Stimulated activated naive B cell treated with anti-CD40 and anti-IgM and Interleukin-4, amounts not matched to agents 10 μg/mL and 1 μg/mL and 100 μg/mL, for 72 hours (primary cell): ENCODE measurements around the gene GPNMB.

Source experiments
- ATAC-seq, 2 donors: fragments of 150-1000 bp; cut with Tn5 transposase; replicated peaks; 2 replicates each; pipeline ENCODE4 v1.10.0; 2021; ENCODE audit warnings: moderate library complexity in 1 of 2
- DNase-seq: peaks from one replicate; pipeline ENCODE4 v3.0.0; 2021
- H3K27ac Mint-ChIP-seq: one replicate; pipeline ENCODE4 v1.8.0; 2022; ENCODE audit warnings: mild to moderate bottlenecking, mixed read lengths
- H3K27me3 Mint-ChIP-seq, 2 donors: one replicate each; pipeline ENCODE4 v1.8.0; 2022; ENCODE audit warnings: mixed read lengths in 2 of 2
- H3K36me3 Mint-ChIP-seq, 2 donors: one replicate each; pipeline ENCODE4 v1.8.0; 2022; ENCODE audit warnings: mixed read lengths in 2 of 2, mild to moderate bottlenecking in 1 of 2
- H3K4me1 Mint-ChIP-seq, 2 donors: one replicate each; pipeline ENCODE4 v1.8.0; 2022; ENCODE audit warnings: mixed read lengths in 2 of 2, mild to moderate bottlenecking in 1 of 2
- H3K4me3 Mint-ChIP-seq, 2 donors: one replicate each; pipeline ENCODE4 v1.8.0; 2022; ENCODE audit warnings: mild to moderate bottlenecking in 2 of 2, mixed read lengths in 2 of 2, moderate library complexity in 1 of 2
- H3K9me3 Mint-ChIP-seq, 2 donors: one replicate each; pipeline ENCODE4 v1.8.0; 2022; ENCODE audit warnings: mixed read lengths in 2 of 2, mild to moderate bottlenecking in 1 of 2

The GPNMB gene

GRCh38 chr7:23239698-23240097 is 6.9 kb upstream of the GPNMB start:
- DNase-seq (no peak), ATAC-seq (no peak)
- no peak overlapping the region for H3K27ac Mint-ChIP-seq
- H3K36me3 Mint-ChIP-seq, result no peaks in the 10 kb centered on the region
- H3K4me3 Mint-ChIP-seq, result no peak overlapping the region
- H3K9me3 Mint-ChIP-seq, result no peaks in the 10 kb centered on the region
- H3K4me1 Mint-ChIP-seq, result peaks cover 0 to 3% of the 10 kb centered on the region in 2 donors
- H3K27me3 Mint-ChIP-seq, result peaks cover 16 to 19% of the 10 kb centered on the region in 2 donors

GRCh38 chr7:23242321-23242720 is 4.3 kb upstream of the GPNMB start:
- H3K4me1 Mint-ChIP-seq, result peaks cover 1 to 4% of the 10 kb centered on the region in 2 donors
- ATAC-seq (peak; percentile 31 to 39), DNase-seq (no peak)
- H3K4me3 Mint-ChIP-seq, result no peak overlapping the region
- no peak overlapping the region for H3K27ac Mint-ChIP-seq
- H3K36me3 Mint-ChIP-seq, result no peaks in the 10 kb centered on the region
- peaks cover 32 to 36% of the 10 kb centered on the region in 2 donors for H3K27me3 Mint-ChIP-seq
- no peaks in the 10 kb centered on the region for H3K9me3 Mint-ChIP-seq

DNA sequence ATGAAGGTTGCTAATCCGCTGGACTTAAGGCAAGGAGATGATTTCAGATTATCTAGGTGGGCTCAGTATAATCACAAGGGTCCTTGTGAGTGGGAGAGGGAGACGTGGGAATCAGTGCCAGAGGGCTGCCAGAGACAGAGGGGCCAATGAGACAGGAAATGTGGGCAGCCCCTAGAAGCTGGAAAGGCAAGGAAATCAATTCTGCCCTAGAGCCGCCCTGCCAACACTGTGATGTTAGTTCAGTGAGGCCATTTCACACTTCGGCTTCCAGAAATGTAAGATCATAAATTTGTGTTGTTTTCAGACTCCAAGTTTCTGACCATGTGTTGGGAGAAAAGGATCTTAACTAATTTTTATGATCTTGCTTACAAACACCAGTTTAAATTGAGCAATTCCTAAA is 3.6 kb upstream of the GPNMB start:
- peaks cover 35 to 41% of the 10 kb centered on the region in 2 donors for H3K27me3 Mint-ChIP-seq

GRCh38 chr7:23247046-23247602 is 549 bp downstream of the GPNMB start:
- no peak overlapping the region for H3K27ac Mint-ChIP-seq
- peaks cover 66 to 81% of the 10 kb centered on the region in 2 donors for H3K27me3 Mint-ChIP-seq
- peaks cover 0 to 6% of the 10 kb centered on the region in 2 donors for H3K36me3 Mint-ChIP-seq
- DNase-seq (no peak), ATAC-seq (no peak)
- H3K9me3 Mint-ChIP-seq, result peaks cover 3 to 10% of the 10 kb centered on the region in 2 donors
- H3K4me3 Mint-ChIP-seq, result peak overlapping the region; percentile 75 to 77
- peaks cover 3 to 13% of the 10 kb centered on the region in 2 donors for H3K4me1 Mint-ChIP-seq

More for the DNA sequence above, 3.6 kb upstream of the GPNMB start:
- DNase-seq (no peak), ATAC-seq (no peak)
- no peak overlapping the region for H3K27ac Mint-ChIP-seq
- no peaks in the 10 kb centered on the region for H3K36me3 Mint-ChIP-seq
- no peak overlapping the region for H3K4me3 Mint-ChIP-seq
- H3K4me1 Mint-ChIP-seq, result peaks cover 2 to 10% of the 10 kb centered on the region in 2 donors
- H3K9me3 Mint-ChIP-seq, result no peaks in the 10 kb centered on the region

- DNase-seq (no peak), ATAC-seq (peak; percentile 81 to 86)
- H3K4me1 Mint-ChIP-seq, result peaks cover 3 to 13% of the 10 kb centered on the region in 2 donors
- peaks cover 0 to 6% of the 10 kb centered on the region in 2 donors for H3K36me3 Mint-ChIP-seq
- H3K9me3 Mint-ChIP-seq, result peaks cover 3 to 10% of the 10 kb centered on the region in 2 donors
- peak overlapping the region; percentile 14 for H3K27ac Mint-ChIP-seq
- peak overlapping the region; percentile 75 to 77 for H3K4me3 Mint-ChIP-seq
- peaks cover 63 to 85% of the 10 kb centered on the region in 2 donors for H3K27me3 Mint-ChIP-seq
Measured at GRCh38 chr7:23247603-23248335, 1.2 kb downstream of the GPNMB start.

GRCh38 chr7:23249486-23249885 is 2.9 kb downstream of the GPNMB start:
- Mint-ChIP-seq H3K4me1 (peaks cover 2 to 13% of the 10 kb centered on the region in 2 donors), H3K36me3 (peaks cover 0 to 6% of the 10 kb centered on the region in 2 donors), H3K27me3 (peaks cover 59 to 79% of the 10 kb centered on the region in 2 donors), H3K4me3 (no peak overlapping the region), H3K9me3 (peaks cover 3 to 10% of the 10 kb centered on the region in 2 donors), H3K27ac (peak overlapping the region; percentile 47)
- DNase-seq (no peak), ATAC-seq (no peak)

GRCh38 chr7:23254051-23254681 is 7.6 kb downstream of the GPNMB start:
- H3K27me3 Mint-ChIP-seq, result peaks cover 56 to 69% of the 10 kb centered on the region in 2 donors
- no peak overlapping the region for H3K27ac Mint-ChIP-seq
- H3K9me3 Mint-ChIP-seq, result peaks cover 3 to 10% of the 10 kb centered on the region in 2 donors
- no peaks in the 10 kb centered on the region for H3K4me1 Mint-ChIP-seq
- H3K36me3 Mint-ChIP-seq, result peaks cover 0 to 6% of the 10 kb centered on the region in 2 donors
- no peak for DNase-seq
- H3K4me3 Mint-ChIP-seq, result no peak overlapping the region
- ATAC-seq, result no peak

DNA sequence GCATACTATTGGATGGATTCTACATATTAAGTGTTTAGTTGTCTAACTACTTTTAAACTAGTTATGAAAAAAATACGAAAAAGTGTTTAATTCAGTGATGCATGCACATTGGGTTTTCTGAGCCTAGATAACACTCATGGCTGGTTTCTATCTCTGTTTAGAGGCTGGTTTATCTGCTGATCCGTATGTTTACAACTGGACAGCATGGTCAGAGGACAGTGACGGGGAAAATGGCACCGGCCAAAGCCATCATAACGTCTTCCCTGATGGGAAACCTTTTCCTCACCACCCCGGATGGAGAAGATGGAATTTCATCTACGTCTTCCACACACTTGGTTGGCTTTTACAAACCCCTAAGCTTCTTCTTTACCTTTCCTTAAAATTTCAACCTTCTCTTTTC is 10.2 kb downstream of the GPNMB start:
- no peaks in the 10 kb centered on the region for H3K4me1 Mint-ChIP-seq
- DNase-seq (no peak), ATAC-seq (no peak)
- H3K27me3 Mint-ChIP-seq, result peaks cover 37 to 48% of the 10 kb centered on the region in 2 donors
- H3K36me3 Mint-ChIP-seq, result peaks cover 0 to 2% of the 10 kb centered on the region in 2 donors
- H3K27ac Mint-ChIP-seq, result no peak overlapping the region
- H3K9me3 Mint-ChIP-seq, result peaks cover 3 to 4% of the 10 kb centered on the region in 2 donors
- no peak overlapping the region for H3K4me3 Mint-ChIP-seq

- H3K27ac Mint-ChIP-seq, result no peak overlapping the region
- H3K9me3 Mint-ChIP-seq, result no peaks in the 10 kb centered on the region
- DNase-seq, result no peak
- peaks cover 25% of the 10 kb centered on the region in 2 donors for H3K27me3 Mint-ChIP-seq
- no peak overlapping the region for H3K4me3 Mint-ChIP-seq
- no peak for ATAC-seq
- no peaks in the 10 kb centered on the region for H3K4me1 Mint-ChIP-seq
- H3K36me3 Mint-ChIP-seq, result no peaks in the 10 kb centered on the region
Measured at GRCh38 chr7:23260371-23260770, 13.8 kb downstream of the GPNMB start.

- Mint-ChIP-seq H3K9me3 (no peaks in the 10 kb centered on the region), H3K27me3 (peaks cover 16 to 22% of the 10 kb centered on the region in 2 donors), H3K4me3 (no peak overlapping the region), H3K27ac (no peak overlapping the region), H3K4me1 (no peaks in the 10 kb centered on the region), H3K36me3 (no peaks in the 10 kb centered on the region)
- DNase-seq (peak; percentile 18), ATAC-seq (peak; percentile 83 to 87)
Measured at GRCh38 chr7:23261843-23262452, 15.4 kb downstream of the GPNMB start.

- DNase-seq, result no peak
- H3K4me3 Mint-ChIP-seq, result no peak overlapping the region
Measured at GRCh38 chr7:23264916-23265458, 18.4 kb downstream of the GPNMB start.

DNA sequence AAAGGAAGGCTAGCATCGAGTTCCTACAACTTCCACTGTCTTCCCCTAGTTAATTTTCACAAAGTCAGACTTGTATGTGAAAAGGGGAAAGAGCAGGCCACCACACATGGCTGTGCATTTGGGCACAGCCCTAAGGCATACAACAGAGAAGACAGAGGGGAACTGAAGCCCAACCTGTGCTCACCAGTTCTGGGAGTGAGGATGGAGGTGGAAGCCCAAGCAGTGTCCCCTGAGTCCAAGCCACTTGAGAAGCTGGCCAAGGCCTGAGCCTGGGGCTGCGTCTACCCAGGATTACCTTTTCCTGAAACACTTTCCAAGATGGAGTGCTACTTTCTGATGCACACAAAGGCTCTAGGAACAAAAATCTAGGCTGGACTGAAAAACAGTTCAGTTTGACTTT is 20.3 kb downstream of the GPNMB start:
- peaks cover 4 to 6% of the 10 kb centered on the region in 2 donors for H3K27me3 Mint-ChIP-seq
- H3K36me3 Mint-ChIP-seq, result no peaks in the 10 kb centered on the region
- H3K4me3 Mint-ChIP-seq, result no peak overlapping the region
- H3K9me3 Mint-ChIP-seq, result no peaks in the 10 kb centered on the region
- no peaks in the 10 kb centered on the region for H3K4me1 Mint-ChIP-seq
- H3K27ac Mint-ChIP-seq, result no peak overlapping the region
- no peak for ATAC-seq
- DNase-seq, result no peak

More at GRCh38 chr7:23264916-23265458, 18.4 kb downstream of the GPNMB start:
- H3K4me1 Mint-ChIP-seq, result no peaks in the 10 kb centered on the region
- H3K27me3 Mint-ChIP-seq, result peaks cover 6 to 7% of the 10 kb centered on the region in 2 donors
- H3K36me3 Mint-ChIP-seq, result no peaks in the 10 kb centered on the region
- H3K9me3 Mint-ChIP-seq, result no peaks in the 10 kb centered on the region
- no peak overlapping the region for H3K27ac Mint-ChIP-seq
- peak in 1 of 2 donors; percentile 23 for ATAC-seq

DNA sequence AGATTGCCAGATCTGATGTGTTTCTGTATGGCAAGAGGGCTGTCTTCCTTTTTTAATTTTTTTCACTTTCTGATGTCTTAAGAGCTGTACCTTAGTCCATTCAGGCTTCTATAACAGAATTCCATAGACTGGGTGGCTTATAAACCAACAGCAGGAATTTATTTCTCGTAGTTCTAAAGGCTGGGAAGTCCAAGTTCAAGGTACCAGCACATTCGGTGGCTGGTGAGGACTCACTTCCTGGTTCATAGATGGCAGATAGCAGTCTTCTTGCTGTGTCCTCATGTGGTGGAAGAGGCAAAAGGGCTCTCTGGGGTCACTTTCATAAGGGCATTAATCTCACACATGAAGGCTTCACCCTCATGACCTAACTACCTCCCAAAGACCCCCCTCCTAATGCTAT is 20.8 kb downstream of the GPNMB start:
- ATAC-seq (no peak), DNase-seq (no peak)
- Mint-ChIP-seq H3K4me1 (no peaks in the 10 kb centered on the region), H3K27ac (no peak overlapping the region), H3K27me3 (peaks cover 4 to 10% of the 10 kb centered on the region in 2 donors), H3K36me3 (no peaks in the 10 kb centered on the region), H3K9me3 (no peaks in the 10 kb centered on the region), H3K4me3 (no peak overlapping the region)

DNA sequence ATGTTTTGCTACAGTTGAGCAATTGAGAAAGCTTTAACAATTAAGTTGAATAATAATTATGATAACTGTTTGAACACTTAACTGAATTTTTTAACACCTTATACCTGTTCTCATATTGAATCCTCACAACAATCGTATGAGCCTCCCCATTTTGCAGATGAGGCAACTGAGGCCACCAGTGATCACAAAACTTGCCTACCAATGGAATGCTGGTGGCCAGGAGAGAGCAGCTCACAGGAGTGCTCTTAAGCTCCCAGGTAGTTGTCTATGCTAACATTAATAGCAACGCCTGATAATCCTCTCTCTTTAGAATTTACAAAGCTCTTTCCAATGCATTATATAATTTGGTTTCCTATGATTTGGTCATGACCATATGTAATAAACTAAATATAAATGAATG is 21.6 kb downstream of the GPNMB start:
- Mint-ChIP-seq H3K9me3 (no peaks in the 10 kb centered on the region), H3K4me1 (peaks cover 4 to 6% of the 10 kb centered on the region in 2 donors), H3K4me3 (no peak overlapping the region), H3K36me3 (no peaks in the 10 kb centered on the region), H3K27me3 (peaks cover 4 to 11% of the 10 kb centered on the region in 2 donors), H3K27ac (no peak overlapping the region)
- DNase-seq (no peak), ATAC-seq (no peak)
